GM18505 (cell line): Measurements from ENCODE around the gene STRA8.

Experiments
- ATAC-seq: cut with Tn5 transposase; IDR thresholded peaks from one replicate; pipeline ENCODE4 v1.9.1; 2021; ENCODE audit not compliant: unreplicated experiment
- POLR2A ChIP-seq: IDR thresholded peaks from 4 replicates; pipeline ENCODE4 v1.6.1; 2011; ENCODE audit warnings: borderline replicate concordance; ENCODE audit not compliant: insufficient read depth, insufficient read length; ENCODE audit errors: extremely low read depth

The STRA8 gene

GRCh38 chr7:135300913-135301765 lies 67.5 kb downstream of the STRA8 start:
- TF ChIP-seq POLR2A: no peak
- no peak for ATAC-seq
